Upper lobe of left lung (tissue), 4 donors: ENCODE data around the gene PTH2R.

Experiments used
- CTCF ChIP-seq, 6 experiments: fragments of 450-650 bp in 4 of 6; fragments of 200-600 bp in 2 of 6; sonication (generic) in 2 of 6; IDR thresholded peaks; one replicate each; pipeline ENCODE4 v1.5.1; 2016 to 2019; ENCODE audit warnings: antibody characterized with exemption in 6 of 6
- POLR2A ChIP-seq, 4 donors: fragments of 450-650 bp; IDR thresholded peaks; one replicate each; pipeline ENCODE4 v1.5.1; 2016 to 2017; ENCODE audit warnings: antibody characterized with exemption in 4 of 4, mild to moderate bottlenecking in 2 of 4
- POLR2AphosphoS5 ChIP-seq, 2 donors: sonication (generic); formaldehyde crosslinking; IDR thresholded peaks; one replicate each; pipeline ENCODE4 v1.5.1; 2017; ENCODE audit warnings: antibody characterized with exemption in 2 of 2

DNA sequence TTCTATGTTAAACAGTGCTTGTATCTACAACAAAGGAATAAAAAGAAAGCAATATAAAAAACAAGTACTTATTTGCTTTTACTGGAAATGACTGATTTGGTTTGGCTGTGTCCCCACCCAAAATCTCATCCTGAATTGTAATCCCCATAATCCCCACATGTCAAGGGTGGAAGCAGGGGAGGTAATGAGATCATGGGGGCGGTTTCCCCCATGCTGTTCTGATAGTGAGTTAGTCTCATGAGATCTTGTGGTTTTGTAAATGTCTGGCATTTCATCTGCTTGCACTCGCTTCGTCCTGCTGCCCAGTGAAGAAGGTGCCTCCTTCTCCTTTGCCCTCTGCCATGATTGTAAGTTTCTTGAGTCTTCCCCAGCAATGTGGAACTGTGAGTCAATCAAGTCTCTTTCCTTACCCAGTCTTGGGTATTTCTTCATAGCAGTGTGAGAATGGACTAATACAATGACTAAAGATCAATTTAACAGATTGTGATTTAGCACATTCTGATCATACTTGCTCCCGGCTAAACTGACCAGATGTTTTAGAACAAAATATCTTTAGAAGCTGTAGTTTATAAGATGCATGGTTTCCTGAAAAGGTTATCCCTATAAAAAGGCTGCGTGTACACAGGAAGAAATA is 19.9 kb downstream of the PTH2R start:
- TF ChIP-seq POLR2AphosphoS5 (IDR thresholded peaks at IDR 0.05) (no peak), CTCF (IDR thresholded peaks at IDR 0.05) (no peak), POLR2A (IDR thresholded peaks at IDR 0.05) (no peak)
